Endothelial cell of umbilical vein (primary cell): ENCODE results near the gene MAFB. TPM values are rescaled to one million over a fixed set of nuclear protein-coding genes. Genes with fewer than 3 reads are reported as not detected.

Experiments
- BruUV-seq: library from RNA; stranded (reverse); fragments of 400-500 nt; replicated peaks from 2 replicates; lab custom pipeline; 2021; lab: Mats Ljungman, UMichigan
- CTCF ChIA-PET: fragments of 300-600, 350-600 bp; sonication (Branson Sonifier 250); formaldehyde crosslinking; loops from one replicate; lab custom pipeline; 2021; ENCODE audit warnings: antibody characterized with exemption, inconsistent platforms; lab: Charles Lee
- POLR2A ChIA-PET: fragments of 300-600, 350-600 bp; sonication (Branson Sonifier 250); formaldehyde crosslinking; loops from one replicate; lab custom pipeline; 2021; ENCODE audit warnings: antibody characterized with exemption, inconsistent platforms; lab: Charles Lee
- DNase-seq: peaks from one replicate; pipeline ENCODE4 v3.0.0-alpha.2; 2011; ENCODE audit warnings: low read depth, low spot score
- FAIRE-seq: peaks from 2 replicates; lab custom pipeline; 2011; peaks lifted over from hg19 to GRCh38; lab: Jason Lieb, UNC
- H2AFZ ChIP-seq: 2 replicates; pipeline ENCODE4 v1.6.0; 2012; ENCODE audit warnings: low read depth, low read length, control low read depth, inconsistent platforms
- H3K27ac ChIP-seq: 2 replicates; pipeline ENCODE4 v1.5.1; 2011; ENCODE audit warnings: low read depth, mild to moderate bottlenecking, control low read depth, low read length, moderate library complexity; ENCODE audit not compliant: insufficient read depth
- H3K27me3 ChIP-seq, 2 experiments: 2 replicates each; pipeline versions ENCODE4 v1.6.0 to v1.6.1; 2011; ENCODE audit warnings: low read length in 2 of 2, mixed read lengths in 1 of 2; ENCODE audit not compliant: control insufficient read depth in 2 of 2, insufficient read depth in 2 of 2
- H3K36me3 ChIP-seq, 2 experiments: 2 replicates in 1 of 2; 3 replicates in 1 of 2; pipeline ENCODE4 v1.5.1; 2011; ENCODE audit warnings: low read length in 2 of 2, mild to moderate bottlenecking in 1 of 2, moderate library complexity in 1 of 2; ENCODE audit not compliant: control insufficient read depth in 2 of 2, insufficient read depth in 2 of 2; ENCODE audit errors: extremely low read depth in 1 of 2
- H3K4me1 ChIP-seq: 3 replicates; pipeline ENCODE4 v1.5.1; 2011; ENCODE audit warnings: mild to moderate bottlenecking, low read length; ENCODE audit not compliant: control insufficient read depth, insufficient read depth; ENCODE audit errors: extremely low read depth
- H3K4me2 ChIP-seq: 2 replicates; pipeline ENCODE4 v1.6.1; 2011; ENCODE audit warnings: low read length, control low read depth, mixed read lengths; ENCODE audit not compliant: insufficient read depth
- H3K4me3 ChIP-seq, 3 experiments: fragments of 200-600 bp in 1 of 3; sonication (generic), shearing (Covaris generic) in 1 of 3; replicated peaks in 1 of 3; 2 replicates each; pipeline ENCODE4 v1.5.1; 2011 to 2016; ENCODE audit warnings: control low read depth in 3 of 3, low read length in 3 of 3, mild to moderate bottlenecking in 2 of 3, inconsistent platforms in 1 of 3, low read depth in 1 of 3, moderate library complexity in 1 of 3; ENCODE audit not compliant: insufficient read depth in 1 of 3
- H3K79me2 ChIP-seq: 2 replicates; pipeline ENCODE4 v1.6.0; 2012; ENCODE audit warnings: low read length, inconsistent platforms; ENCODE audit not compliant: control insufficient read depth, insufficient read depth
- H3K9ac ChIP-seq: replicated peaks from 2 replicates; pipeline ENCODE3; 2011; ENCODE audit warnings: low read length, control low read depth; ENCODE audit not compliant: insufficient read depth; ENCODE audit errors: extremely low read depth
- H3K9me1 ChIP-seq: replicated peaks from 3 replicates; pipeline ENCODE4 v1.6.0; 2011; ENCODE audit warnings: mild to moderate bottlenecking, low read length; ENCODE audit not compliant: control insufficient read depth, insufficient read depth; ENCODE audit errors: extremely low read depth
- H3K9me3 ChIP-seq: replicated peaks from 2 replicates; pipeline ENCODE4 v1.5.1; 2012; ENCODE audit warnings: low read length, inconsistent platforms; ENCODE audit not compliant: control insufficient read depth, insufficient read depth
- H4K20me1 ChIP-seq: replicated peaks from 2 replicates; pipeline ENCODE3; 2011; ENCODE audit warnings: mild to moderate bottlenecking, low read length; ENCODE audit not compliant: control insufficient read depth, insufficient read depth; ENCODE audit errors: extremely low read depth
- EZH2 ChIP-seq: IDR thresholded peaks from 2 replicates; pipeline ENCODE4 v1.6.1; 2012; ENCODE audit warnings: borderline replicate concordance, low read depth, mild to moderate bottlenecking, moderate library complexity, low read length, inconsistent platforms; ENCODE audit not compliant: severe bottlenecking
- JUN ChIP-seq: IDR thresholded peaks from 2 replicates; pipeline ENCODE4 v1.6.1; 2011; ENCODE audit warnings: borderline replicate concordance, low read depth; ENCODE audit not compliant: insufficient read length, insufficient read depth
- MYC ChIP-seq: IDR thresholded peaks from one replicate; pipeline ENCODE4 v1.6.1; 2011; ENCODE audit warnings: mild to moderate bottlenecking, low read depth, low read length
- dilution Hi-C: fragments of 300-500 bp; cut with MboI; formaldehyde crosslinking; loops from one replicate; pipeline ENCODE4 v1.15.0; 2019; ENCODE audit warnings: low sequenced_read_pairs; ENCODE audit not compliant: extremely low pct_ligation_motif_present
- intact Hi-C: fragments of 100-400 bp; cut with micrococcal nuclease; formaldehyde crosslinking; loops from one replicate; pipeline ENCODE4 v1.10.0; 2022
- polyA plus RNA-seq, 4 experiments: library from polyadenylated mRNA; depleted of rRNA in 3 of 4; stranded (reverse) in 3 of 4; unstranded in 1 of 4; fragments of >200 nt; gene quantifications; 2 replicates each; pipeline versions ENCODE4 v1.2.1 to v1.2.3, GENCODE V29; 2011 to 2012; ENCODE audit warnings: missing spikeins in 1 of 4
- total RNA-seq: library from RNA; stranded (reverse); gene quantifications from 2 replicates; pipeline ENCODE4 v1.2.3, GENCODE V29; 2021

The MAFB gene
- total and polyA plus RNA-seq, 2 donors (not counting 3 experiments of a cell fraction or from before 2014, with no cell fraction given): 1.8 to 3.4 TPM

DNA sequence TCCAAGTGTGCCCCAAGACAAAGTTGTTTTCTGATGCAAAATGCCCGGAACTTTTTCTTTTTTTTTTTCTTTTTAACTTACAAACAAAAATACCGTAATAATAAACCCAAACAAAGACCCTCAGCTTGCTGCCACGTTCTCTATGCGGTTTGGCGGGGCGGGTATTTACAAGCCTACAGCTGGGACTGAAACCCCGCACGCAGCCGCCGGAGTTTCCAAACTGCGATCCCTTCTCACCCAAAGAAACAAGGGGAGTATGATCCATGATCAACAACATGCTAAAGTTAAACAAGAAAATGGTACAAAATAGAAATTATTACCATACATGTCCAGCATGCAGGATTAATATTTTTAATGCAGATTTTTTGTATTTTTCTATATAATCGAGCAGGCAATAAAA lies 2.1 kb downstream of the MAFB start:
- ChIA-PET POLR2A (no interaction called here), CTCF (no interaction called here)
- Histone ChIP-seq H3K9me1 (no peaks in the 10 kb centered on the region), H3K9me3 (no peaks in the 10 kb centered on the region), H3K4me2 (peak overlapping the region; percentile 47), H4K20me1 (no peaks in the 10 kb centered on the region), H3K79me2 (no peaks in the 10 kb centered on the region), H3K27ac (no peak overlapping the region), H3K4me3 (peak overlapping the region in 2 of 3 experiments; percentile 3 to 58), H3K4me1 (peaks cover 9% of the 10 kb centered on the region), H3K9ac (no peak overlapping the region), H2AFZ (no peak overlapping the region), H3K36me3 (no peaks in the 10 kb centered on the region), H3K27me3 (peaks cover 17 to 48% of the 10 kb centered on the region in 2 experiments)
- dilution Hi-C loops: no loop called here
- intact Hi-C loops: loop anchor here (10.0 kb wide), 1 partner anchor 1112 kb away; no protein-coding TSS in a partner anchor
- no TSS peak for BruUV-seq
- TF ChIP-seq EZH2 (peak; percentile 19), JUN (no peak)
- no peak for FAIRE-seq
- no peak for DNase-seq

DNA sequence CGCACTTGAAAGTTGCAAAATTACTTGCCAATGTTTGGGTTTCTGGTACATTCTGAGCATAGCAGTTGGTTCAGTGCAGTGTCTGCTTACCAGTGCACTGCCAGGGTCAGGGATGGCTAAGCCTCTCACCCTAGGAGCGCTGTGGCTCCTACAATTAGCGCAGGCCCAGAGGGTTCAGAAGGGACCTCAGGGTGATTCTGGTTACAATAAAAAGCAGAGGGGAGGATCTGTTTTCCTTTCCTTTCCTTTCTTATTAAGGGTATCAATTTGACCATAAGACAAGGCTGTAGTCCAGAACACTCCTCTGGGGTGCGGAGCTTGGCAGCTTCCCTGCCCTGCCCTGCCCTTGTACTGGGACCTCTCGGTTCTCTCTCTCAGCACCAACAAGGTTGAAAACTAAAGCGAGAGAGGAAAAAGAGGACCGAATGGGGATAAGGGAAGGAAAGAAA lies 2.6 kb downstream of the MAFB start:
- CTCF ChIA-PET: no interaction called here
- FAIRE-seq (no peak), DNase-seq (peak; percentile 16)
- H3K4me1 ChIP-seq: peaks cover 9% of the 10 kb centered on the region
- H3K9me1 ChIP-seq: no peaks in the 10 kb centered on the region
- POLR2A ChIA-PET: no interaction called here
- peak overlapping the region in 1 of 3 experiments; percentile 58 for H3K4me3 ChIP-seq
- BruUV-seq: TSS peak; percentile 8
- TF ChIP-seq EZH2 (peak; percentile 41), MYC (no peak)
- peaks cover 13 to 44% of the 10 kb centered on the region in 2 experiments for H3K27me3 ChIP-seq
- no peaks in the 10 kb centered on the region for H3K9me3 ChIP-seq
- H3K9ac ChIP-seq: no peak overlapping the region
- H4K20me1 ChIP-seq: no peaks in the 10 kb centered on the region
- no peak overlapping the region for H3K4me2 ChIP-seq
- H3K27ac ChIP-seq: no peak overlapping the region
- H3K79me2 ChIP-seq: no peaks in the 10 kb centered on the region
- intact Hi-C loops (loop anchor here (10.0 kb wide), 1 partner anchor 1112 kb away; no protein-coding TSS in a partner anchor), dilution Hi-C loops (no loop called here)
- no peak overlapping the region for H2AFZ ChIP-seq
- H3K36me3 ChIP-seq: no peaks in the 10 kb centered on the region
